ENCODE data around the gene EIF2B5.

The EIF2B5 gene

GRCh38 chr3:184183679-184184078, 48.5 kb downstream of the EIF2B5 start:
- H3K4me3 ChIP-seq (ENCODE audit: low read length) = no peak overlapping the region
- no peak for TF ChIP-seq CTCF (conservative IDR thresholded peaks at IDR 0.05; ENCODE audit: low read length)
- DNase-seq (ENCODE audit: low read depth) = no peak

- no peak overlapping the region for H3K4me3 ChIP-seq (ENCODE audit: low read length)
- TF ChIP-seq CTCF (conservative IDR thresholded peaks at IDR 0.05; ENCODE audit: low read length) = no peak
- no peak for DNase-seq (ENCODE audit: low read depth)
Measured at GRCh38 chr3:184184546-184185230, 49.5 kb downstream of the EIF2B5 start.

- peak overlapping the region; percentile 99 for H3K4me3 ChIP-seq (ENCODE audit: low read length)
- DNase-seq (ENCODE audit: low read depth) = peak; percentile 98
- TF ChIP-seq CTCF (conservative IDR thresholded peaks at IDR 0.05; ENCODE audit: low read length) = no peak
Measured at GRCh38 chr3:184185461-184186183, 50.5 kb downstream of the EIF2B5 start.

- DNase-seq (ENCODE audit: low read depth) = peak; percentile 58
- peak within 1 kb of the TSS; percentile 99 for H3K4me3 ChIP-seq (ENCODE audit: low read length)
- no peak for TF ChIP-seq CTCF (conservative IDR thresholded peaks at IDR 0.05; ENCODE audit: low read length)
Measured at GRCh38 chr3:184186184-184186901, 51.2 kb downstream of the EIF2B5 start, which contains the start of gene ABCF3. Gene ABCF3 (plus strand): TSS chr3:184186199. CDS start chr3:184186208, 9 bp downstream.

GRCh38 chr3:184186902-184187207, 51.7 kb downstream of the EIF2B5 start:
- H3K4me3 ChIP-seq (ENCODE audit: low read length) = peak overlapping the region; percentile 99
- TF ChIP-seq CTCF (conservative IDR thresholded peaks at IDR 0.05; ENCODE audit: low read length) = no peak
- DNase-seq (ENCODE audit: low read depth) = no peak

GRCh38 chr3:184188080-184188479, 52.9 kb downstream of the EIF2B5 start:
- DNase-seq (ENCODE audit: low read depth) = no peak
- no peak for TF ChIP-seq CTCF (conservative IDR thresholded peaks at IDR 0.05; ENCODE audit: low read length)
- no peak overlapping the region for H3K4me3 ChIP-seq (ENCODE audit: low read length)

Measured in AG10803 (cell line).